CMK (cell line): ENCODE measurements around the gene VPS35L.

Experiments used
- DNase-seq: peaks from one replicate; pipeline ENCODE4 v3.0.0-alpha.2; 2010; ENCODE audit warnings: low read depth

The VPS35L gene

DNA sequence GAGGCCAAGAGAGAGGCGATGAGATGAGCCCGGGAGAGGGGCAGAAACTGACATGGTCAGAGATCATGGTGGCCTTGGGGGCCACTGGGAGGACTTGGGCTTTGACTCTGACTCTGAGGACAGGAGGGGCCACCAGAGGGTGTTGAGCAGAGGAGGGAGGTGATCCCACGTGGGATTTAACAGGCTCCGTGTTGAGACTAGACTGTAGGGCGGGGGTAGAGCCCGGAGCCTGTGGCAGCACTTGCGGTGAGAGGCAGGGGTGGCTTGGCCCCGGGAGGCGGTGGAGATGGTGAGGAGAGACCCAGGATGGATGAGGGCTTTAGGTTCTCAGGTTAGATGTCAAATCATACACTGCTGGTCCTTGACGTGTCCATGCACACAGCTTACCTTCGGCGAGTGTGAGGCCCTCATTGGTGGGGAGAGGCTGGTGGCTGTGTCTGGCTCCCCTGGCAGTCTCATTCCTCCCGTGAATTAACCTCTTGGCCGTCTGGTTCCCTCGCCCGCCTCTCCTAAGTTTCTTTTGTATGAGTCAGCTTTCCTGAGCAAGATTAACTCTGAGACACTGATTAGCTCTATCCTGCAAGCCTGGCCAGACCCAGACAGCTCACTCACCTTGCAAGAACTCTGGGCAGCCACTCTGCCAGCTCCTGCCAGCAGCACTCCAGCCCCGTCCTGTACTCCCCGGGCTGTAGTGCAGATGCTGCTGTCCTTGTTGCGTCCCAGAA is 39.7 kb downstream of the VPS35L start:
- no peak for DNase-seq

DNA sequence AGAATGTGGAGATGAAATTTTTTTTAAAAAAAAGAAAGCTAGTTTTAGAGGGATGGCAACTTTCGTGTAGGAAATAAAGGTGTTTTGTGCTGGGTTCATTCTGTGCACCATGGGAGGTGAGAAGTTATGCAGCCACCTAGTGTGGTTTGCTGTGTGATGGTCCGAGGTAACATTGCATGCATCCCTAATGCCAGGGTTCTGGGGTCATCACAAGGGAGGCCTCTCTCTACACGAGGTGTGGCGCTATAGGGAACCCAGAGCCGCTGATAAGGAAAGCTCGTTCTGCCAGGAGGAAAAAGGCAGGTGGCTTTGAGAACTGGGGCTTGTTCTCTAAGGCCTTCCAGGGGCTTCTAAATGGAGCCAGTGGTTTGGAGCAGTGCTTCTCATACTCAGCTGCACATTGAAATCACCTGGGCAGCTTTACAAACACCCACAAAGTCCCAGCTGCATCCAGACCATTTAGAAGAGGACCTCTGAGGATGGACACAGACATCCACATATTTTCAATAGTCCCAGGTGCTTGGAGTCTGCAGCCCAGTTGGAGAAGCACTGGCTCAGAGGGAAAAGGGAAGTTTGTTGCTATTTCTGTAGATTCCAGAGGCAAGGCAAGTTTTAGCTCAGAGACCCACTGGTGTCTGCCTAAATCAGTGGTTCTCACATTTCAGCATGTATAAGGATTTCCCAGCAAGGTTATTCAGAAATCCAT is 43.5 kb downstream of the VPS35L start:
- no peak for DNase-seq

DNA sequence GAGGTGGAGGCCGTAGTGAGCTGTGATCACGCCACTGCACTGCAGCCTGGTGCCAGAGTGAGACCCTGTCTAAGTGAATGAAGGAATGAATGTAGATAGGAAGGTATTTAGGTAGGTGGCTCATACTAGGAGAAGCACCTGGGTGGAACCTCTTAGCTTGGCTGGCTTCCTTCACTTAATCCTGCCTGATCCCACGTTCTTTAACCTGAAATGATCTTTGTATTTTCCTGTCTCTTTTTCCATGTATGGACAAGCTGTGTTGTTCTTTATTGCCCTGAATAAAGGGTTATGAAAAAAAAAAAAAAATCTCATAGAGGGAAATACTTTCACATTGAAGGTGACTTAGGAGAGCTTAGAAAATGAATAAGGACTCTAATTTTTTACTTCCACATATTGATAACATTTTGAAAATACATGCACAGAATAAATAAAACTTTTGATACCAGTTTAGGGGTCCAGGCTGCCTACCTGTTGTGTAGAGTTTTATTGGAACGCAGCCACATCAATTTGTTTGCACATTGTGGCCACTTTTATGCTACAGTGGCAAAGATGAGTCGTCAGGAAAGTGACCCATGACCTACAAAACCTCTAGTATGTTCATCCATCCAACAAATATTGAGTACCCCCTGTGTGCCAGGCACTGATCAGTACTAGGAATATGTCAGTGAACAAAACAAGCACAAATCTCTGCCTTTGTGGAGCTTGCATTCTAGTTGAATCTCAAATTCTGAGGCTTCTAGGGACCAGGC is 44.6 kb downstream of the VPS35L start:
- no peak for DNase-seq

DNA sequence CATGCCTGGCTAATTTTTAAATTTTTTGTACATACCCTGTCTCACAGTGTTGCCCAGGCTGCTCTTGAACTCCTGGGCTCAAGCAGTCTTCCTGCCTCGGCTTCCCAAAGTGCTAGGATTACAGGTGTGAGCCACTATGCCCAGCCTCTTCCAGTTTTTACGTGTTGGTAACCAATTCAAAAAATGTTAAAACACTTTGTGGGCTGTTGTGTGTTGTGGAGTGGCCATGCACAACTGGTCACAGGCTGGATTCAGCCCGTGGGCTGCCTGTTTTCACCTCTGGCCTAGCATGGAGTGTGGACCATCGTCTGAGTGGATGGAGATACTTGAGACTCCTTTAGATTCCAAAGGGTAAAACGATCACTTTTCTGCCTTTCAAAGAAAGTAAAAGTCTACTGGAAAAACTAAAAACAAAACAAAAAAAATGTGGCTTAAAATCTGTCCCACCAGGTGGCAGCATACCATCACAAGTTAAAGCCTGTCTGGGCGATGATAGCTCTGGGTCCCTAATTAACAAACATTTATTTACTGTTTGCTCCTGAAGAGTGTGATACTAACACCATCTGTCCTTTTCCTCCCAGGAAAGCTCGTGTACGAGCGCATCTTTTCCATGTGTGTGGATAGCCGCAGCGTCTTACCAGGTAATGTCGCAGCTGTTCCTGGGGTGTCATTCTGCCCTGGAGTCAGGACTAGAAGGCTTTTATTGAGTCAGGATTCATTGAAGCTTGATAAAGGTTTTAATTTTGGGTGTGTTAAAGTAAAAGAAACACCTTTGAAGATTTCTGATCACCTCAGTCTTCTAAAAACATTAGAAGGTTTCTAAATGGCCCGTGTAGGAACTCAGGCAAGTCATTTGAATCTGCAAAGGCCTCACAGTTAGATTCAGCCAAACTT is 45.8 kb downstream of the VPS35L start:
- DNase-seq = no peak

DNA sequence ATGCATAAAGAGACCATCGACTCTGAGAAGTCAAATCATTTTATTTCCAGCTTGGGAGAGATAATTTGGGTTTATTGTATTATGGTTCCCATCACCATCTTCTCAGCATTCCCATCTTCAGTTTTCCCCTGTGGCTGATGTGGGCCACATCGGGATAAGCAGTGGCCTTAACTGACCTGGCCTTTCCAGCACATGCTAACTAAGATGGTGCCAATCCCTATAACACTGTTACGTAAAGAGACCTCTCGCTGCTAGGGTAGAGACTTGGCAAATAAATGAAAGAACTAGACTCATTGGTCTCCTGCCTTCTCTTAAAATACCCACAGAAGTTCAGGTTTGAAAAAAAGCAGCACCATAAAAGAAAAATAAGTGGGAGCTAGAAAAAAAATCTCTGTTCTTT is 49.4 kb downstream of the VPS35L start:
- no peak for DNase-seq

DNA sequence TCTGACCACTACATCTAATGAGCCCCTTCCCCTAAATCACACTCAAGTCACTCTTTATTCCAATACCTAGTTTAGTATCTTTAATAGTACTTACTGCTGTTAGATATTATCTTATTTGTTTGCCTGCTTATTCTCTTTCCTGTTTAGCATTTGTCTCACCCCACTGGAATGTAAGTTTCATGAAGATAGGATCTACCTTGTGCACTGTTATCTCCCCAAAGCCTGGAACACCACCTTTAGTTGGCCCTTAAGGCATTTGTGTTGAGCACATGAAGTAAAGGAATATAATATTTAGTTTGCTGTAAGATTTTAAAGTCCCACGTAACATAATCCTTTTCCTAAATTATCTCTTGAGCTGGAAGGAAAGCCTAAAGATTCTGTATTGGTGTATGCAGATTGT is 50.2 kb downstream of the VPS35L start:
- no peak for DNase-seq

DNA sequence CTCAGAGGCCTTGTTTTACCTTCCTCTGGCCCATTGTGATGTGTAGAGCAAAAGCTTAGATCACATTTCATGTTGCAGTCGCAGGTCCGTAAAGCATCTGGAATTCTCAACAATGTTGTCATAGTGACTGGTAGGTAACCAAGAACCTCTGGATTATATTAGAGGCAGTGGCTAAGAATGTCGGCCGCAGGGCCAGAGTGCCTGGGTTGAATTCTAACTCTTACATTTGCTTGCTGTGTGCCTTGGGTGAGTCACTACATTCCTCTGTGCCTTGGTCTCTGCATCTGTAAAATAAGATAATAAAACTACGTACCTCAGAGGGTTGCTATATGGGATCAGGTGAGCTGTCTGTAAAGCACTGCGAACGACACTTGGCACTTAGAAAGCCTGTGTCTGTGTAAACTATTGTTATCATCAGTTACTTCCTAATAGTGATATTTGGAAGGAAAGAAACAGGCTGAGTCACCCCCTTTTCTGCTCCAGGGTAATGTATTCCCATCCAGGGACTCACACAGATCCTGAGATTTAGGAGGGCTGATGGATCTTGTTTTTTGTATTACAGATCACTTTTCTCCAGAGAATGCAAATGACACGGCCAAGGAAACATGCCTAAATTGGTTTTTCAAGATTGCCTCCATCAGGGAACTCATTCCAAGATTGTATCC is 52.2 kb downstream of the VPS35L start:
- DNase-seq = no peak

DNA sequence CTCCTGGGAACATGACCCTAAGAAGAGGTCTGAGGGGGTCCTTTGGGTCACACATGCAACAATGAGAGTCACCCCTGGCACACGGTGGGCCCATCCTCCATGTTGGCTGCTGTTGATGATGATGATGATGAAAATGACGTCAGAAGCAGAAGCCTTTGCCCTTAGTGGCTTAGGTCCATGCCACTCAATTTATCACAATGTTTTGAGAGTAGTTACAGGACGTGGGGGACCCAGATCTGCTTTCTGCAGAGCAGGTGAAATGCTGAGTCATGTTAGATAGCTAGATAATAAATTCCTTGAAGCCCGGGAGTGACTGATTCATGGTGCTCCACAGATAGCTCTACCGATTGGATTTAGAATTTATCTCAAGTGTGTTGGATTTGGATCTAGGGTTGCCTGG is 53.9 kb downstream of the VPS35L start:
- DNase-seq = no peak

DNA sequence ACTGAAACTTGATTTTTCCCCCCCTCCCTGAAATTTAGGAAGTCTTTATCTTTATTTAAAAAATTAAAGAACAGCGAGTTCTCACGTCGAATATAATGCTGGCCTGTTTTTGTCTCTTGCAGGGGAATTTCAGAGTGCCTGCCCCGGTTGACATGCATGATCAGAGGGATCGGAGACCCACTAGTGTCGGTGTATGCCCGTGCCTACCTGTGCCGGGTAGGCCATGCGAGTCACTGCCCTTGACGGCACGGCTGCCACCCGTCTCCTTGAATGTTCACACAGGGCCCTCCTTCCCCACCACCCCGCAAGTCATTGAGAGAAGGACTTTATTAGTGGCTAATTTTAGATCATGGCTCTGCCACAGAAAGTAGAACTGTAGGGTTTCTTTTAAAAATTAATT is 54.7 kb downstream of the VPS35L start:
- no peak for DNase-seq

DNA sequence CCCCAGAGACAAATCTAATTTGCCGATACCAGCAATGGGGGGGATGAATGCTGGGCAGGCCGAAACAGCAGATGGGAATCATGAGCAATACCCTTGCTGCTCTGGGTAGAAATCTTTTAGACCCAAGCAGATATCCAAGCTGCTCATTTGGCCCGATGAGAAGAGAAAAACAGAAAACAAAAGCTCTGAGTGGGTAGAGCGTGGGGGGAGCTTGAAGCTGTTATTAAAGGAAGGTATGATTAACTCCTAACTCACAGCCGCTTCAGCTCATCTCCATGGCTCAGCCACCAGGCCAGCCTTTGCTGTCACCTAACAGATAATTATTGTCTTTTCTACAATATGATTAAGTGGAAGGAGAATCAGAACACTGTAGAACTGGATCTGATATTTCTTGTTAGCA is 58.3 kb downstream of the VPS35L start:
- no peak for DNase-seq

DNA sequence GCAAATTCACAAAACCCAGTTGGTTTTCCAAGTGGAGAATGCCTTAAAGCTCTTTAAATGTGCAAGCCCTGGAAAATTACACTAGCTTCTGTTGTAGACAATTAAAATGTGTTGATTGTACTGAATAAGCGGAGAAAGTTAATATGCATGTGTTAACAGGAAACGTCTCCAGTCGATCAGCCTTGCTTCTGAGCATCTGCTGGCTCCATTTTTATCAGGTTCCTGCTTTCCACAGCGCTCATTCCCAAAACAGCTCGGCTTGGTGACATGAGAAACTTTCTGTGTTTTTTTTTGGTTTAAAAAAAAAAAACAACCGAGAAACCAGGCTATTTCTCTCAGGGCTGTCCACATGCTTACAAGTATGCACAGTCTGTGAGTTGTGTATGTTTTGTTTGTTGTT is 60.7 kb downstream of the VPS35L start:
- DNase-seq = no peak

DNA sequence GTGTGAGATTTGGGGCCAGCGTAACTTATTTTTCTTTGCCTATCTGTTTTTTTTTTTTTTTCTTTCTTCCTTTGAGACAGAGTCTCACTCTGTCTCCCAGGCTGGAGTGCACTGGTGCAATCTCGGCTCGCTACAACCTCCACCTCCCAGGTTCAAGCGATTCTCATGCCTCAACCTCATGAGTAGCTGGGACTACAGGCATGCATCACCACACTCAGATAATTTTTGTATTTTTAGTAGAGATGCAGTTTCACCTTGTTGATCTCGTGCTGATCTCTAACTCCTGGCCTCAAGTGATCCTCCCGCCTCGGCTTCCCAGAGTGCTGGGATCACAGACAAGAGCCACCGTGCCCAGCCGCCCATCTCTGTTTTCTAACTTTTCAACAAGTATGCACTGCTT is 63.4 kb downstream of the VPS35L start:
- DNase-seq = no peak

DNA sequence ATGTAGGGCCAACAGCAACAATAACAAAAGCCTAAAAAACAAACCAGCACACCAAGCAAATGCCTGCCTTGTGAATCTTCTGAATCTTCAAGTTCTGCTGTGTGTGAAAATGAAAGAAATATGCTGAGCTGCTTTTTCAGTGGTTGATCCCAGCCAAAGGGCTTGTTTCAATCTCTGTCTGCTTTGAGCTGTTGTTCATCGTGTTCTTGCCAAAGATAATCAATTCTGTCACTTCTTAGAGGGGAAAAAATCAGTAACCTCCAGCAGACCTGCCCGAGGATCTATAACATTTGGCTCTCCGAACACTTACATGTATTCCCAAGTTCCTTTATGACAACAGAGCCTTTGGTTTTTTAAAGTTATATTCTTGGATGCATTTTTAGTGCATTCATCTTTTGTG is 65.9 kb downstream of the VPS35L start:
- DNase-seq = no peak

DNA sequence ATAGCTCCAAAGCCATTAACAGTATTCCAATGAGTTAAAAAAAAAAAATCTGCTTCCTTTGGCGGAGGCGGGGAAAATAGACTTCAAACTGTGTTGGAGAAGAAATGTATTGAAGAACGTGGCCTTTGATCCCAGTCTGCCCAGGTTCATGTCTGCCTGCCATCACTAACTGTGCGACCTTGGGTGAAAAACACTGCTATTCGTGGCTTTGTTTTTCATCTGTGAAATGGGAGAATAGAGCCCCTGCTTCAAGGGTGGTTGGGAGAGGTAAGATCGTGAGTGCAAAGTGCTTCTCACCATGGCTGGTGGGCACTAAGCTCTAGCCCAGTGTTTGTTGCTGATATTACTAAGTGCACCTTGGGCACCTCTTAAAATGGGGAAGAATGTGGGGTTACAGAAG is 69.5 kb downstream of the VPS35L start:
- DNase-seq = no peak

DNA sequence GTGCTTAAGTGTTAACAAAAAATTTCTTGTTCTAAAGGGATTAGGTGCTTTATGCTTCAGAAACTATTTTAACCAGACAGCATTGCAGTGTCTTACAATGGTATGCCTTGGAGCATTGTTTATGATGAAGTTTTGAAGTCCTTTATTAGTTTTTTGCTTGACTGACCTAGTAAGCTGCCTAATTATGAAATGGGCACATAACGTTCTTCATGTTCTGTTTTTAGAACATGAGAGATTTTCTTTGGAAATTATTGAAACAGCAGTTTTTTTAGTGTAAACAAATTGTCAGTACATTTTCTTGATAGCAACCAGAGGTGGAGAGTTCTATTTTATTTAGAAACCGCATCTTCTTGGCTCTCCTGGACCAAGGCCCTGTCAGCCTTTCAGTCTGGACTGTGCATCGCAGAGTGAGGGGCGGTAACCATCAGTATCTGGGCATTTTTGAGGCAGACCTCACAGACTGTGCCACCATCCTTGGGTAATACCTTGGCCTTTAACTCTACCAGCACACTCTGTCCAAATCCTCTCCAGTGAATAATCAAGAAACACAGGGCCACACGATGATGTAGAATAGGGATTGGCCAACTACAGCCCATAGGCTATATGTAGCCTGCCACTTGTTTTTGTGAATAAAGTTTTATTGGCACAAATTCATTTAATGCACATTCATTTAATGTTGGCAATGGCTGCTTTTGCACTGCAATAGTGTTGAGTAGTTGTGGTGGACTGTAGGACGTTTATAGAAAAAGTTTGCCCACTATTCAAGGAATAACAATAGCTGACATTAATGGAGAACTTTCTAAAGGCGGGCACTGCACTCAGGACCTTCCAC is 81.1 kb downstream of the VPS35L start:
- no peak for DNase-seq

DNA sequence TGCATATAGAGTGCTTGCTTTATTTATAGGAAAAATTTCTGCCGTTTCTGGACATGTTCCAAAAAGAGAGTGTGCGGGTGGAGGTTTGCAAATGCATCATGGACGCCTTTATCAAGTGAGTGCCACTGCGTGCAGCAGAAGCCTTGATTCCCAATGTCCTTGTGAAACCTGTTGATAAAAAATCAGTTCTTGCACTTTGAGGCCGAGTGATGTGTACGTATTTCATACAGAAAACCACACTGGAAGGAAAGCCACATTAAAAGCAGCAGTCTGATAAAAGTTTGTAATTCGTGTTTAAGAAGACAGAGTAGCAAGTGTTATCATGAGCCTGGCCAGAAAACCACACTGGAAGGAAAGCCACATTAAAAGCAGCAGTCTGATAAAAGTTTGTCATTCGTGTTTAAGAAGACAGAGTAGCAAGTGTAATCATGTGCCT is 84.5 kb downstream of the VPS35L start:
- DNase-seq = no peak

DNA sequence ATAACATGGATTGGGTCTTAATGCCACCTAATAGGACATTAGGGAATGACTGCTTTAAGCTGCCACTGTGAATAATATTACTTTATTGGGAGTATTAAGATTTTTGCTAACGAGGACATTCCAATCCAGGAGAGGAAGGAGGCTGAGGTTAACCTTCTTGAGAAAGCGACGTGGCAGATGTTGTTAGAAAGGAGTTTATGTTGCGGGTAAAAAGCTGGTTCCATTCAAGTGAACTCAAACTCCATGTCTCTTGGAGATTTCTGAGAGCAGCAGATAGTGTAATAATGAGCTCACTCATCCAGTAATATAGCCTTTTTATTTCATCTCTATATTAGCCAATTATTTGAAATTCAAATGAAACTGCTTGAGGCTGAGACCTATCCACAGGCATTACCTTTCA is 87.0 kb downstream of the VPS35L start:
- no peak for DNase-seq

DNA sequence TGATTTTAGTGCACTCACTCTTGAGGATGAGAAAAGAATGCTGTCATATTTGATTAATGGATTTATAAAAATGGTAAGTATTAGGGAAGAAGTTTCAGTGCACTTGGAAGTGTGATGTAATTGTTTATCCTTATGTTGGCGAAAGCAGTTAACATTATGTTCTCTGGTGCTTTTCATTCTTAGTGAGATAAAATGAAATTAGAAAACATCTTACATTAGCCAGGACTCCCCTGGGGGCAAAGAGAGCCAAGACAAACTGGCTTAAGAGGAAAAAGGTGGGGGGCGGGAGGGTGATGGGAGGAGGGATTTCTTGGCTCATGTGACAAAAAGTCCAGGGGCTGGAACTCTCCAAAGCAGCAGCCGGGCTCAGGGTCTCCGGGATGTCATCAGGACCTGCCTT is 89.4 kb downstream of the VPS35L start:
- no peak for DNase-seq

DNA sequence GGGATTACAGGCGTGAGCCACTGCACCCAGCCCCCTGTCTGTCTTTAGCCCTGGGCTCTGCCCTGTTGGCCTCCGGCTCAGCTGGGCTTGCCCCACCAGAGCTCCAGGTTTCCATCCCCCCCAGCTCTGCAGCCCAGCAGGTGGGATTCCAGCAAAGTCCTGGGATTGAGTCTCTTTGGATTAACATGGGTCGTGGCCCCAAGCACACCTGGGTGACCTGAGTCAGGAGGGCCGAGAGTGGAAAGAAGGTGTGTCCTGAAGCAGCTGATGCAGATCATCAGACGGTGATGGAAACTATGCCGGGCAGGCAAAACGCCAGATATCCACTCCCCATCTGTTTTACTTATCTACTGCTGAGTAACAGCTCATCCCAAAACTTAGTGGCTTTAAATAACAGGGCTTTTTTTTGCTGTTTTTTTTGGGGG is 90.1 kb downstream of the VPS35L start:
- no peak for DNase-seq

DNA sequence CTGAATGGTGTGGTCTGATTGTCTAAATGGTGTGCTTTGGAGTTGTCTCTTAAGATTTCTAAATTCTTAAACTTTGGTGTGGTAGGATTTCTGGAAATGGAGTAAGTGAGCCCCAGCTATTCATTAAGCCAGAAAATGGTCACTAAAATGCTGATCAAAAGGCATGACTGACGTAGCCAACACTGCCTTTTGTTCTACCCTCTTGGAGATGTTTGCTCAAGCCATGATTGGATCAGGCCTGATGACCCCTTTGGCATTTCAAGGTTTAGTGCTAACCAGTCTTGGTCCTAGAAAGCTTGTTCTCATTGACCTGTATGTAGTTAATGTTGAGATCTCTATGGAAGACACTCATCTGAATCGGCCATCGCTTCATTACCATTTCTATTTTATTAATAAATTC is 94.5 kb downstream of the VPS35L start:
- DNase-seq = no peak

DNA sequence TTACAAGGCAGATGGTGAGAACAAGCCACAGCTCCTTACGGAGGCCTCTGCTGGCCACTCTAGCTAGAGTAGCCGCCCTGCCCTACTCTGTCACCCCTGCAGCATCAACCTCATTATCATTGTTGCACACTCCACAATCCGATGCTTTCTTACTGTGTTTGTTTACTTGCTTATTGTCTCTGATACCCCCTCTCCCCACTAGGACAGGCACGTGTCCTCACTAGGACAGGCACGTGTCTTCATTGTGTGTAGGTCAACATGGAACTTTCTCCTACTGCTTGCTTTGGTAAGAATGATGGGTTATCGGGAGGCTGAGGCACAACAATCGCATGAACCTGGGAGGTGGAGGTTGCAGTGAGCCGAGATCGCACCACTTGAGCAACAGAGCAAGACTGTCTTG is 98.6 kb downstream of the VPS35L start:
- DNase-seq = no peak
